Loucy (cell line): ENCODE data around the gene EXOC3L2.

ENCODE experiments used
- H2AFZ ChIP-seq: fragments of 200-600 bp; sonication (generic); 2 replicates; pipeline ENCODE4 v1.6.0; 2016; ENCODE audit warnings: antibody characterized with exemption, mild to moderate bottlenecking, low read length, moderate library complexity
- H3F3A ChIP-seq: fragments of 200-600 bp; 2 replicates; pipeline ENCODE4 v1.6.0; 2016; ENCODE audit warnings: antibody characterized with exemption, low read depth, mild to moderate bottlenecking
- H3K27me3 ChIP-seq: fragments of 200-600 bp; sonication (generic); 2 replicates; pipeline ENCODE4 v1.6.1; 2014; ENCODE audit warnings: low read length, mild to moderate bottlenecking; ENCODE audit not compliant: insufficient read depth, poor library complexity, severe bottlenecking
- H3K36me3 ChIP-seq: fragments of 200-600 bp; sonication (generic); 2 replicates; pipeline ENCODE4 v1.6.1; 2016; ENCODE audit warnings: low read length; ENCODE audit not compliant: insufficient read depth
- H3K4me1 ChIP-seq: fragments of 200-600 bp; sonication (generic); 2 replicates; pipeline ENCODE4 v1.5.1; 2014; ENCODE audit warnings: low read length, mild to moderate bottlenecking; ENCODE audit not compliant: insufficient read depth, poor library complexity, severe bottlenecking
- H3K4me2 ChIP-seq: fragments of 200-600 bp; sonication (generic); 2 replicates; pipeline ENCODE4 v1.6.0; 2014; ENCODE audit warnings: antibody characterized with exemption, low read length, low read depth, mild to moderate bottlenecking; ENCODE audit not compliant: poor library complexity, severe bottlenecking
- H3K4me3 ChIP-seq: fragments of 200-600 bp; sonication (generic); 2 replicates; pipeline ENCODE4 v1.5.1; 2014; ENCODE audit warnings: low read length, mild to moderate bottlenecking, mixed read lengths; ENCODE audit not compliant: poor library complexity, severe bottlenecking
- H3K79me2 ChIP-seq: fragments of 200-600 bp; sonication (generic); 2 replicates; pipeline ENCODE4 v1.6.1; 2014; ENCODE audit warnings: low read length; ENCODE audit not compliant: insufficient read depth
- H3K9ac ChIP-seq: fragments of 200-600 bp; sonication (generic); 2 replicates; pipeline ENCODE4 v1.6.0; 2014; ENCODE audit warnings: mild to moderate bottlenecking, low read depth, low read length, moderate library complexity; ENCODE audit not compliant: poor library complexity, severe bottlenecking
- H3K9me2 ChIP-seq: fragments of 200-600 bp; sonication (generic); replicated peaks from 2 replicates; pipeline ENCODE4 v1.6.1; 2016; ENCODE audit warnings: low read depth, low read length, mixed read lengths
- H3K9me3 ChIP-seq: fragments of 200-600 bp; sonication (generic); 2 replicates; pipeline ENCODE4 v1.6.1; 2014; ENCODE audit warnings: mild to moderate bottlenecking, antibody characterized with exemption, low read length, low read depth; ENCODE audit not compliant: insufficient read depth
- H4K20me1 ChIP-seq: fragments of 200-600 bp; sonication (generic); 2 replicates; pipeline ENCODE4 v1.6.0; 2014; ENCODE audit warnings: antibody characterized with exemption, low read length, mild to moderate bottlenecking; ENCODE audit not compliant: insufficient read depth, poor library complexity, severe bottlenecking
- EZH2phosphoT487 ChIP-seq: fragments of 200-600 bp; IDR thresholded peaks from 2 replicates; pipeline ENCODE4 v1.6.1; 2018; ENCODE audit warnings: antibody characterized with exemption, mild to moderate bottlenecking, moderate library complexity, borderline replicate concordance
- TF ChIP-seq, protein P1 (sequence below): fragments of 200-600 bp; sonication (generic); conservative IDR thresholded peaks from 2 replicates; pipeline ENCODE4 v1.5.1; 2014; ENCODE audit warnings: mild to moderate bottlenecking, antibody characterized with exemption, low read length

The EXOC3L2 gene

DNA sequence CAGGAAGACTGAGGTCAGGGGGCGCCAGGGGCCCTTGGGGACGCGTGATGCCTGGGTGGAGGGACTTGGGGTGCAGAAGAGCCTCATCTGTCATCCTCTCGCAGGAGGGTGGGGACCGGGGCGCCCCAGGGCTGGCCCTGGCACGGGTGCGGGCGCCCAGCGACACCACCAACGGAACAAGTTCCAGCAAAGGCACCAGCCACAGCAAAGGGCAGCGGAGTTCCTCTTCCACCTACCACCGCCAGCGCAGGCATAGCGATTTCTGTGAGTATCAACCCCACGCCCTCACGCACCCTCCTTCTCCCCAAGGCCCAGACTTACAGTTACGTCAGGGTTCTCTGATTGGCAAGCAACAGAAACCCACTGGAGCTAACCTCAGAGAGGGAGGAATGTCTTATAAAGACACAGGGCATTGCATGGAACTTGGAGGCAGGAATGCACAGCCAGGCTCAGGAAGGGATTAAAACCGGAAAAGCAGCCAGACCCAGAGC, 35.3 kb upstream of the EXOC3L2 start:
- H3K4me3 ChIP-seq, result no peak overlapping the region

DNA sequence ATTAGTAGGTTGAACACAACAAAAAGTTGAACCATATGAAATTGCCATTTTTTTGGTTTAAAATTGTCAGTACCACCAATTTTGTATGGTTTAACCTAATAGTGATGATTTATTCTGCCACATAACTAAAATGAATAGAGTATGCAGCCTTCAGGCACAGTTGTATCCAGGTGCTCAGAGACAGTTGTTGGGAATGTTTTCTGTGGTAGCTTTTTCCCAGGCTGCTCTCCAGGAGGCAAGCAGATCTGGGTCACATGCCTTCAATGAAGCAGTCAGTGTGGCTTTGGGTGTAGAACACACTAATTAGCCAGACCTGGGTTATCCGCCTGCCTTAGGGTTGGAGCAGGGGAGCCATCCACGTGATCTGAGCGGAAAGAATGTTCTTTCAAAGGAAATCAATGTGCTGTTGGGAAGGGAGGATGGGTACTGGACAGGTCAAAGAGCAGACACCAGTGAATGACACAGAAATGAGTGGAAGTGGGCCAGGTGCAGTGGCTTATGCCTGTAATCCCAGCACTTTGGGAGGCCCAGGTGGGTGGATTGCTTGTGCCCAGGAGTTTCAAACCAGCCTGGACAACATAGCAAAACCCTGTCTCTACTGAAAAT, 34.5 kb upstream of the EXOC3L2 start:
- no peaks in the 10 kb centered on the region for H3K9me3 ChIP-seq
- TF ChIP-seq EZH2phosphoT487, result no peak
- TF ChIP-seq, protein P1, sequence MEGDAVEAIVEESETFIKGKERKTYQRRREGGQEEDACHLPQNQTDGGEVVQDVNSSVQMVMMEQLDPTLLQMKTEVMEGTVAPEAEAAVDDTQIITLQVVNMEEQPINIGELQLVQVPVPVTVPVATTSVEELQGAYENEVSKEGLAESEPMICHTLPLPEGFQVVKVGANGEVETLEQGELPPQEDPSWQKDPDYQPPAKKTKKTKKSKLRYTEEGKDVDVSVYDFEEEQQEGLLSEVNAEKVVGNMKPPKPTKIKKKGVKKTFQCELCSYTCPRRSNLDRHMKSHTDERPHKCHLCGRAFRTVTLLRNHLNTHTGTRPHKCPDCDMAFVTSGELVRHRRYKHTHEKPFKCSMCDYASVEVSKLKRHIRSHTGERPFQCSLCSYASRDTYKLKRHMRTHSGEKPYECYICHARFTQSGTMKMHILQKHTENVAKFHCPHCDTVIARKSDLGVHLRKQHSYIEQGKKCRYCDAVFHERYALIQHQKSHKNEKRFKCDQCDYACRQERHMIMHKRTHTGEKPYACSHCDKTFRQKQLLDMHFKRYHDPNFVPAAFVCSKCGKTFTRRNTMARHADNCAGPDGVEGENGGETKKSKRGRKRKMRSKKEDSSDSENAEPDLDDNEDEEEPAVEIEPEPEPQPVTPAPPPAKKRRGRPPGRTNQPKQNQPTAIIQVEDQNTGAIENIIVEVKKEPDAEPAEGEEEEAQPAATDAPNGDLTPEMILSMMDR, result no peak
- no peak overlapping the region for H3K4me3 ChIP-seq
- no peaks in the 10 kb centered on the region for H4K20me1 ChIP-seq
- H2AFZ ChIP-seq, result no peak overlapping the region
- H3F3A ChIP-seq, result no peaks in the 10 kb centered on the region
- no peak overlapping the region for H3K4me2 ChIP-seq
- no peaks in the 10 kb centered on the region for H3K79me2 ChIP-seq
- no peaks in the 10 kb centered on the region for H3K9me2 ChIP-seq
- H3K9ac ChIP-seq, result no peak overlapping the region
- H3K36me3 ChIP-seq, result peaks cover 58% of the 10 kb centered on the region; the same call in 1 of the 2 replicates
- H3K27me3 ChIP-seq, result no peaks in the 10 kb centered on the region
- H3K4me1 ChIP-seq, result no peaks in the 10 kb centered on the region

More for the DNA sequence above, 35.3 kb upstream of the EXOC3L2 start:
- TF ChIP-seq EZH2phosphoT487, result no peak
- TF ChIP-seq, protein P1, result no peak
- H2AFZ ChIP-seq, result no peak overlapping the region
- no peak overlapping the region for H3K9ac ChIP-seq
- H3K27me3 ChIP-seq, result no peaks in the 10 kb centered on the region
- no peak overlapping the region for H3K4me2 ChIP-seq
- no peaks in the 10 kb centered on the region for H3K9me3 ChIP-seq
- H3K4me1 ChIP-seq, result no peaks in the 10 kb centered on the region
- H3K36me3 ChIP-seq, result peaks cover 57% of the 10 kb centered on the region; the same call in 1 of the 2 replicates
- H4K20me1 ChIP-seq, result no peaks in the 10 kb centered on the region
- no peaks in the 10 kb centered on the region for H3F3A ChIP-seq
- no peaks in the 10 kb centered on the region for H3K9me2 ChIP-seq
- no peaks in the 10 kb centered on the region for H3K79me2 ChIP-seq

DNA sequence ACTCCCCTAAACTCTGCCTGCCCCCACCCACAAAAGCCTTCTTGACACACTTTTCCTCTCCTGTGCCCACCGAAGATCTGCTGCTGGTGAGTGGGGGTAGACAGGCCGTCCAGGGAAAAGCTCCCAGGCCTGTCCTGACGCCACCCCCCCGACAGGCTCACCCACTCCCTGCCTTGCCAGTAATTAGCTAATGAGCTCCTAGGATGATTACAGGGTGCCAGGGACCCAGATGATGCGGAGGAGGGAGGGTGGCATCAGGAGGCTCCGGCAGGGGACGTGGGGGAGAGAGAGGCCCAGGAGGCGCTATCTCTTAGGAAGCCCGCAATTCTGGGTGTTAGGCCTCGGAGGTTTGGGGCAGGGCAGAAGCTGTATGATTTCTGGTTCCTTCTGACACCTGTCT, 32.9 kb upstream of the EXOC3L2 start:
- H3K9ac ChIP-seq, result no peak overlapping the region
- TF ChIP-seq, protein P1, result no peak
- no peak for TF ChIP-seq EZH2phosphoT487
- H3K36me3 ChIP-seq, result peaks cover 59% of the 10 kb centered on the region; the same call in 1 of the 2 replicates
- no peak overlapping the region for H3K4me3 ChIP-seq
- H4K20me1 ChIP-seq, result no peaks in the 10 kb centered on the region
- H3K79me2 ChIP-seq, result no peaks in the 10 kb centered on the region
- no peaks in the 10 kb centered on the region for H3K9me2 ChIP-seq
- H2AFZ ChIP-seq, result no peak overlapping the region
- H3K27me3 ChIP-seq, result no peaks in the 10 kb centered on the region
- H3F3A ChIP-seq, result no peaks in the 10 kb centered on the region
- H3K4me2 ChIP-seq, result no peak overlapping the region
- no peaks in the 10 kb centered on the region for H3K4me1 ChIP-seq
- no peaks in the 10 kb centered on the region for H3K9me3 ChIP-seq
